NCI-H446 (cell line): Measurements from ENCODE around the gene PPT2.
"Not testable (repeated sequence)": the region's sequence is repeated elsewhere in the genome, so short reads cannot be mapped to it uniquely, and the experiment has no call there.

ENCODE experiments used
- DNase-seq, 2 experiments: peaks; one replicate each; lab custom pipeline; 2025; lab: John Stamatoyannopoulos, UW

PPT2 gene

DNA sequence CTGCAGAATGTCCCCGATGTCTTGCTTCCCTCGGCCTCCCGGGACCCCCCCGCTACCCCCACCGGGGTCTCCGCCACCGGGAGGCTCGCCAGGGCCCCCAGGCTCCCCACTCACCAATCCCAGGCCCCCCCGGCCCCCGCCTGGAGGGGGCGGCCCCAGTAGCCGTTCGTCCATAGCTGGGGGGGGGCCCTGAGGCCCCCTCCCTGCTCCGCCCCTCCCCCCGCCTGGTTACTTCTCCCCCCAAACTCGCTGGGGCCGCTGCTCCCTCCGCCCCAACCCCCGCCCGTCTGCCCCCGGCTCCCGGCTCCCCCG, 35.8 kb downstream of the PPT2 start:
- no peak for DNase-seq

GRCh38 chr6:32190054-32190851, 36.3 kb downstream of the PPT2 start, which contains the start of gene PBX2:
PBX2 (minus strand) TSS chr6:32190202; CDS start chr6:32189915, 287 bp downstream.
- peak; percentile 58 to 73 for DNase-seq

DNA sequence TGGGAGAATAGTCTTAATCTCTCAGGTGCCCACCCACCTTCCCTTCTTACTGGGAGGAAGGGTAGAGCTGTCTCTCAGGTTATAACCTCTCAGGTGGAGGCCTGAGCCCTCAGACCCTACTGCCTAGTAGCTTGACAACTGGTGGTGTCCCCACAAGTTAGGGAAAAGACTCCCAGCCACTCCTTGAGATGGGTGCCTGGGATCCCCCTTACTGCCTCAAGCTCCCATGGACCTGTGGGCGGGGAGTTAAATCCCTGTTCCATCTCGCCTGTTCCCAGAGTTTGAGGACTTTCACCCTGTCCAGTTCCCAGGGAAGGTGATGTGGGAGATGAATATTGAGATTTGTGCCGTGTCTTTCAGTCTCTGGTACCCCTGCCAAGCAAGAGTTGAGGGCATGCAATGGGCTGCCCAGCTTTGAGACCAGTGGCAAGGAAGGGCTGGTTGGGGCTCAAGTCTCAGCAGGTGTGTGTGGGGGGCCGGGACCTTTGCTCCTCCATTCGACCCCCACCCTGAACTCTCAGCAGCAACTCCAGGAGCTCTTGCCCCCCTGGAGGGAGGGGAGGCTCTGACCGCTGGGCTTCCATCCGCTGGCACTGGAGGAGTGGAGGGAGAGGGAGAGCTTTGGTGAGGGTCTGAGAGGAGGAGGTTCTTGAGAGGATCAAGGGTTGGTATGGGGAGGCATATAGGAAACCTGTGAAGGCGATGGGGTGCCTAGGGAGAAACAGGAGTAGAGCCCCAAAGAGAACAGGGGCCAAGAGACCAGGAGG, 37.2 kb downstream of the PPT2 start:
- DNase-seq, result no peak

DNA sequence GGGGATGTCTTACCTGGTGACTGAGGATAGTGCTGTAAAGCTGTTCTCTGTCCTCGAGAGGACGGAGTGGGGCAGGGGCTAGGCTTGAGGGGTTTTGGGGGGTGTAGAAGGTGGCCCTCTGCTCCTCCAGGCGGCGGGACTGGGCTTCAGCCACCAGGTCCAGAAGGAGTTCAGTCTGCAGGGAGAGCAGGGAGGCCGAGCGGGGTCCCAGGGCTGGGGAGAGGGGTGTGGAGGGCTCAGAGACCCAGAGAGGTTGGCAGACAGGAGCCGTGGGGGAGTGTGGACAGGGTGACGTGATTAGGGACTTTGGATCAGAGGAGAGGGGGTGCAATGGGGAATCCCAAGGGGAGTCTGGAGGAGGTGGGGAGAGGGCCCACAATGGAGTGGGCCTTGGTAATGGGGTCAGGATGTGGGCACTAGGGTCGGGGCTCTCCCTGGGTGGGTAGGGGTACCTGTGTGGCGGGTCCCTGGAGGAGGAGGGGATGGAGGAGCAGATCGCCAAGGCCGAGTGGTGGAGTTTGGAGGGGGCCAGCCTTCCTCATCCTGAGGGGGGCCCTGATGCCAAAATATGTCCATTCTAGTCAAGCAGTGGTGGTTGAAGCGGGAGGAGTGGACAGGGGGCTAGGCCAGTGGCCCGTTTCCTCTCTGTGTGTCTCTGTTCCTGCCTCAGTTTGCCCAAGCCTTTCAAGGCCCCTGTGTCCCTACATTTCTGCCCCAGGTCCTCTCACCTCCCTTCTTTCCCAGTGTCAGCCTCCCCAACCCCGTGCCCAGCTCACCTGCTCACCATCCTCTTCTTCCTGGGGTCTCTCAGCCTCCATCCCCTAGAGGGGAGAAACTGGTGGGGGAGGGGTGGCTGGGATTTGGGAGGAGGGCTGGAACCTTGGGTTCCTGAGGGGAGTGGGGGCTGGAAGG, 38.0 kb downstream of the PPT2 start:
- DNase-seq, result no peak

GRCh38 chr6:32192608-32193039, 38.7 kb downstream of the PPT2 start, which contains the start of gene GPSM3:
GPSM3 (minus strand) TSS chr6:32192643; CDS start chr6:32192513, 130 bp downstream.
- no peak for DNase-seq

DNA sequence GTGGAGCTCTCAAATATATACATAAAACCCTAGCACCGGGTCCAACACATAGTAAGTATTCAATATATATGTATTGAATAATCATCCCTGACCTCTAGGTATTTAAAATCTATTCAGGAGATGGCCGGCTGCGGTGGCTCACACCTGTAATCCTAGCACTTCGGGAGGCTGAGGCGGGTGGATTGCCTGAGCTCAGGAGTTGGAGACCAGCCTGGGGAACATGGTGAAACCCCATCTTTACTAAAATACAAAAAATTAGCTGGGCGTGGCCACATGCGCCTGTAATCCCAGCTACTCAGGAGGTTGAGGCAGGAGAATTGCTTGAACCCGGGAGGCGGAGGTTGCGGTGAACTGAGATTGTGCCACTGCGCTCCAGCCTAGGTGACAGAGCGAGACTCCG, 39.2 kb downstream of the PPT2 start:
- not testable (repeated sequence) for DNase-seq

DNA sequence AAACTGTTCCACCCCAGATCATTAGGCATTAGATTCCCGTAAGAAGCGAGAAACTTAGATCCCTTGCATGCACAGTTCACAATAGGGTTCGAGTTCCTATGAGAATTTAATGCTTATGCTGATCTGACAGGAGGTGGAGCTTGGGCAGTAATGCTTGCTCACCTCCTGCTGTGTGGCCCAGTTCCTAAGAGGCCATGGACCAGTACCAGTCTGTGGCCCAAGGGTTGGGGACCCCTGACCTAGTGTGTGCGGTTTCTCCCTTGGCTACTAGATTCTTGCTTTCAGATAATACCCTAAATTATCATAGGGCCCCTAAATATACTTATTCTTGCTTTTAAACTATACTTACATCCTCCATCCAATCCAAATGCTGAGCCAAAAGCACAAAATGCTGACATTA, 40.4 kb downstream of the PPT2 start:
- DNase-seq, result no peak

DNA sequence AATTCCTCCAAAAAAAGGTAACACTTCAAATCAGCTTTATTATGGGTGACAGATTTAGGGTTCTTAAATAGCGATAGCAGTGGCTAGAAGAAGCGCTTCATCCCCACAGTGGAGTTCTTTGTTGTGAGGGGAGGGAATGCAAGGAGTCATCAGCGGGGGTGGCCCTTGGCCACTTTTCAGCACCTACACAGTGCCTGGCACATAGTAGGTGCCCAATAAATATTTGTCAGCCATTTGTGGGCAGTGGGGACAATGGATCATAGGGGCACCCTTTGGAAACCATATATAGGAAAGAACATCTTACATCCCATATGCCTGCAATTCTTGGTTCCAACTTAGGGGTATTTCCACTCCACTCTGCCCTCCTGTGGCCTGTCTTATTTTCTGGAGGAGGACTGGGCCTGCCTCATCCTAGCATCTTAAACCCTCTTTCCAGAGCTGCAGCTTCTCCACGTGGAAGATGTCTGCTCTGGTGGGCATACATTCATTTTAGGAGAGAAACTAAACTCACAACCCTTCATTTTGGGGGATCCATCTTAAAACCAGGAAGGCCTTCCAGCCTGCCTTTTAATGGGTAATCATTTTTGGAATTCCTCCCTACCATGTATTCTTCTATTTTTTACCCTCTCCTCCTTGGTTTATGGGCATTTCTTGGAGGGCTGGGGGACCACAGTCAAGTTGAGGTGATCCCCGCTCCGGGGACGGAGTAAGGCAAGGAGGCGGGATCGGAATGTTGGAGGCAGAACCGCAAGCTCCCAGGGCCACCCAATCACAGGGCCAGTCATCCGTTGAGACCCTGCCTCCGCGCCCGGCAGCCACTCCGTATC, 41.1 kb downstream of the PPT2 start:
- DNase-seq, result peak; percentile 23 to 48

DNA sequence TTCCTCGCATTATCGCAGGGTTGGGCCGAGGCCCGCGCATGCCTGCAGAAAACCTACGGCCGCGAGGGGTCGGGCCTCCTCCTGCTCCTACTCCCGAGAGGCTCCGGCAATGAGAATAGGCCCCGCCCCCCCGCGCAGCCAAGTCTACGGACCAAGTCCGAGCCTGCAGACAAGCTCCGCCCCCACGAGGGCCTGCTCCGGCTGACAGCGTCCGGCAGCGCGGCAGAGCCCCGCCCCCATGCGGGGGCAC, 41.6 kb downstream of the PPT2 start:
- DNase-seq, result peak; percentile 99

DNA sequence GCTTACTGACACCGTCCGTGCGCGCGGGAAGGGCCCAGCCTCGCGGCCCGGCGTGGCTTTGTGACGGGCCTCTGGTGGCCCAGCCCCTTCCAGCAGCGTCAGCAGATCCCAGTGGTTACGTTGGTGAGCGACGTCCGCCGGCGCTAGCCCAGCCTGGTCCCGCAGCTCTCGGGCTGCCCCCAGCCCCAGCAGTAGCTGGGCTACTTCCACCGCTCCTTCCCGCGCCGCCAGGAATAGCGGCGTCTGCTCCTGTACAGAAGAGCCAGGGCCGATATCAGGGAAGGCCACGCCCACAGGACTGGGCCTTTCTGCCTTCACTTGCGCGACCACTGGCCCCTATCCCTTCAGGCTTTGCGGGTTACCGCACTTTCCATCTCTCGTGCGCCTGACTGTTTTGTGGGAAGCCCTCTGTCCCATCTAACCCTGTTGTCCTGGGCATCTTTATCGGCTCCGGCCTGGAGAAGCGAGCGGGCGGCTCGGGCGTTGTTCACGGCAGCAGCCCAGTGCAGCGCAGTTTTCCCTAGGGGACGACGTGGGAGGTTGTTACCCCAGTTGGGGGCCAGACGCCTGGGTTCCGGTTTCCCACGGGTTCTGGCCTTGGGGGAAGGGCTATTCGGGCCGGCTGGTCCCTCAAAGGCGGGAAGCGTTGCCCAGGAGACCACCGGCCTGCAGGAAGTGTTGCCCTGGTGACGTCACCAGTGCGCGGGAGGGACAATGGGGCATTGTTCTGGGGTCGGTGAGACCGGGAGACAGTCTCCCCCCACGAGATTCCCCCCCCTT, 42.2 kb downstream of the PPT2 start:
- peak; percentile 49 to 67 for DNase-seq

DNA sequence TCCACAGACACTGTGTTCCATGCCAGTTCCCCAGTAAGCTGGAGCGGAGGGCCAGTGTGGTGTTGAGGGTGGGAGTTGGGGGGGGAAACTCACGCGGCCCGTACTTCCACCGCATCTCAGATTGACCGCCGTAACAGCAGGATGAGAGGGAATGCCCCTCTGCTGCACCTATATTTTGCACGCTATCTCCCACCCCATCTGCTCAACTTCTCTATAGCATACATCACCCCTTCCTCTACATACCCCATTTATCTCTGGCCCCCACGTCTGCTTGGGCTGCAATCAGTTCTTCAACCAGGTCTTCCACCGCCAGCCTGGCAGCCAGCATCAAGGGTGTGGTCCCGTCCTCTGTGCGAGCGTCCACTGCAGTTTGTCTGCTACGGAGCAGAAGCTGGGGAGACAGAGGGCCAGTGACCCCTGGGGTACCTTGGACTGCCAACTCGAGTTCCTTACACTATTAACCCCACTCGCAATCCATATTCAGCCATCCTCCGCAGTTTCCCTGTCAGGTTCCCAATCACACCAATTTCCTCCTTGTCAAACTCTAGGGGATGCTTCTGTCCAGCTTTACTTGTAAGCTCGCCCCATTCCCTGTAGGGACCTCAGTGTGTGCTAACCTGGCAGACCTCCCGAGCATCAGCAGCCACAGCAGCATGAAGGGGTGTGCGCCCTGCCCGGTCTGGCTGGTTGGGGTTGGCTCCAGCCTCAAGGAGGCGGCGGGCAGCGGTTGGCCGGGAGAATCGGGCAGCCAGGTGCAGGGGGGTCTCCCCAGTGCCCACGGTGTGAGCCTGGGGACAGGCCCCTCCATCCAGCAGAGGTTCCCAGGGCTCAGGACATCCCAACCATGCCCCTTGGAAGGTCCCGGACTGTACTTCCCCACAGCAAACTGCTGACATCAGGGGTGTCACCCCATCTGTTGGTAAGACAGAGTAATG, 43.0 kb downstream of the PPT2 start:
- no peak for DNase-seq

DNA sequence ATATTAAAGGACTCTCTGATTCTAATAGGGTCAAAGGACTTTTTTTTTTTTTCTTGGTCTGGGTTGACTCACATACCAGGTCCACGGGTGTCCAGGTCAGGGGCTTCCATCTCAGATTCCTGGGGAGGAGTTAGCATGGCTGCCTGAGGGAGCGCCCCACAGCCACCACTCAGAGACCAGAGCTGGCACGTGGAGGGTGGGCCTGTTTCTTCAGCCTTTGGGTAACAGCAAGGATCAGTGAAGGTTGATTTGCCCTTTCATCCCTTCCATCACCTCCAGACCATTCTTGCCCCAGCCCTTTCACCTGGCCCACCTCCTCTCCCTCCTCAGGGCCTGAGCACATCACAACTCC, 44.4 kb downstream of the PPT2 start:
- no peak for DNase-seq

GRCh38 chr6:32198866-32199265, 44.9 kb downstream of the PPT2 start:
- DNase-seq, result no peak

- DNase-seq, result no peak
These were observed 47.0 kb downstream of the PPT2 start for GRCh38 chr6:32200711-32201475.

DNA sequence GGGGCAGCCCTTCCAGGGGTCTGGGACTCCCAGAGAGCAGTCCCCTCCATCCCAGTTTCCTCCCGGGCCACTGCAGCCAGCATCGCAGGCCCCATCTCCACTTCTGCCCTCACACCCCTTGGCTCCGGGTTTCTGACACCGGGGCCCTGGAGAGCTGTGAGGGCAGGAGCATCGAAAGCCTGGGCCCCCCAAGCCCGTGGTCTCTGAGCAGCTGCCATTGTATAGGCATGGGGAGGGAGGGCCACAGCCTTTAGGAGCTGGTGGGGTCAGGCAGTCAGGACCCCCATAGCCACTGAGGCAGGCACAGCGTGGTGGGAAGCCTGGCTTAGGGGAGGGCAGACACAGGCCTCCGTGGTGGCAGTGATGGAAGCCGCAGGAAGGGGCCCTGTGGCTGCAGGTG, 48.2 kb downstream of the PPT2 start:
- no peak for DNase-seq

DNA sequence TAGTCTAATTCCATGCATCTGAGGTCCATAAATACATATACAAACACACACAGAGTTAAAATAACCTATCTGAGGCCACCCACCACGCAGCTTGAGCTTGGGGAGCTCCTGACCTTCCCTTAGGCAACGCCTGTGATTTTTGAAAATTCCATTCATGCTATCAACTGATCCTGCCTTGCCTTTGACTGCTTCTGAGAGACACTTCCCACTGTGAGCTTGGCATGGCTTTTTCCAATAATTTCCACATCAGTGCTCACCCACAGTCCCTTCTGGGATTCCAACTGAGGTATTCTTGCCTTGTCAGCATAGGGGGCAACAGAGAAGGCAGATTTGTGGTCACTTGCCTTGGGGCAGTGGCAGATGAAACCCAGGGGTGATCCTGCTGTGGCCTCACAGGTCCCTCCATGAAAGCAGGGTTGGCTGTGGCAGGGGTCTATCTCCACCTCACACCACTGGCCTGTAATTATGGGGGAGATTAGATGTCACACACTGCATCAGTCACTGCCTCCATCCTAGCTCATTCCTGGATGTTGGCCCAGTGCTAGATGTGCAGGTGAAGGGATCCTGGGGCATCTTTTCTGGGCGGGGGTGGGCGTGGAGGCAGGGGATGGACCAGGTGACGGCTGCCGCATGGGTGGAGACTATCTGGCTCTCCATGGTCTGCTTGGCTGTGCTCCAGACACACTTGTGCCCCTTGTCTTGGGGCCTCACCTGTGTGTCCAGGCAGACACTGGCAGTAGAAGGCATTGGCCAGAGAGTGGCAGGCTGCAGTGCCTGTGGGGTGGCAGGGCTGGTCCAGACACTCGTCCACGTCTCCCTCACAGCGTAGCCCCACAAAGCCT, 49.7 kb downstream of the PPT2 start:
- DNase-seq, result peak in 1 of 2 experiments; percentile 17

GRCh38 chr6:32204268-32204715, 50.4 kb downstream of the PPT2 start:
- no peak for DNase-seq

DNA sequence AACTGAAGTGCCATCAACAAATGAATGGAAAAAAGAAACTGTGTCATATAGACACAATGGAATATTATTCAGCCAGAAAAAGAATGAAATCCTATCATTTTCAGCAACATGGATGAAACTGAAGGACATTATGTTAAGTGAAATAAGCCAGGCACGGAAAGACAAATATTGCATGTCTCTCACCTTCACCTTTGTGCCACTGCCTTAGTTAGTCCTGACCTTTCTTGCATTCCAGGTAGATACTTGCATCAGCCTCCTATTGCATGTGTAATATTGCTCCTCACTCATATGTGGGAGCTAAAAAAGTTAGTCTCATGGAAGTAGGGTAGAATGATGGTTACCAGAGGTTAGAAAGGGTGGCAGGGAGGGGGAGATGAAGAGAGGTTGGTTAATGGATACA, 55.1 kb downstream of the PPT2 start:
- no peak for DNase-seq
